Stimulated activated CD4-positive, alpha-beta T cell treated with anti-CD3 and anti-CD28 coated beads, TNF-alpha, amount 100 ng/mL, for 24 hours (primary cell): ENCODE results near the gene PACS2.

Experiments
- DNase-seq, 3 experiments: peaks; one replicate each; pipeline ENCODE4 v3.0.0-alpha.2; 2020; ENCODE audit warnings: low read depth in 3 of 3

Gene PACS2

GRCh38 chr14:105421723-105422615, 107.4 kb downstream of the PACS2 start:
- no peak for DNase-seq

- no peak for DNase-seq
These were observed 108.3 kb downstream of the PACS2 start for GRCh38 chr14:105422695-105423487.

- no peak for DNase-seq
These were observed 109.1 kb downstream of the PACS2 start for GRCh38 chr14:105423488-105424195.

GRCh38 chr14:105424861-105425260, 110.3 kb downstream of the PACS2 start:
- DNase-seq = no peak

DNA sequence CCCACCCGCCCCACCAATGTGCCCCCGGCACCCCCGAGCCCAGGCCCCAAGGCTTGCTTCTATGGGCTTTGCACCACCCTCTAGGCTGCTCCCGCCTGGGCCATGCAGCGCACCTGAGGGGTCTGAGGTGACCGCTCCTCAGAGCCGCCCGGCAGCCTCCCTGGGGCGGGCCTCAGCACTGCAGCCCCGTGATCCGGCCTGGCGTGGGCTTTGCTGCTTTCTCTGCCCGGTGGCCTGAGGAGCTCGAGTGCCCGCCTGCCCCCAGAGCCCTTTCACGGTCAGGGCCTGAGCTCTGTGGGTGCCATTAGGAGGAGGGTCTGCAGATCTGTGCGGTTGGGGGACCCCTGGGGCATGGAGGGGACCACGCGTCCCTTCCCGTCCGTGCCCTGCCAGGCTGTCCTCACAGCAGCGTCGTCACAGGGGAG, 111.3 kb downstream of the PACS2 start:
- DNase-seq = no peak

GRCh38 chr14:105426416-105427130, 112.0 kb downstream of the PACS2 start:
- DNase-seq = no peak

- no peak for DNase-seq
These were observed 112.9 kb downstream of the PACS2 start for GRCh38 chr14:105427412-105427811.

GRCh38 chr14:105427936-105428485, 113.5 kb downstream of the PACS2 start:
- no peak for DNase-seq

DNA sequence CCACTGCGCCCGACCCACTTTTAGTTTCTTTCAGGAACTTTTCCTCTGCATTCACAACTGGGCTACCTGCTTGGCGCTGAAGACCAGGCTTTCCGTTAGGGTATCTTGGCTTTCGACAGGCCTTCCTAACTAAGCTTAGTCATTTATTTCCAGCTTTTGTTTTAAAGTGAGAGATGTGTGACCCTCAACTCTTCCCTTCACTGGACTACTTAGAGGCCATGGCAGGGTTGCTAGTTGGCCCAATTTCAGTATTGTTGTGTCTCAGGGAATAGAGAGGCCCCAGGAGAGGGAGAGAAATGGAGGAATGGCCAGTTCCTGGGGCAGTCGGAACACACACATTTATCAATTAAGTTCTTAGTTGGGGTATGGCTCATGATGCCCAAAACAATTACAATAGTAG, 115.5 kb downstream of the PACS2 start:
- DNase-seq = no peak

DNA sequence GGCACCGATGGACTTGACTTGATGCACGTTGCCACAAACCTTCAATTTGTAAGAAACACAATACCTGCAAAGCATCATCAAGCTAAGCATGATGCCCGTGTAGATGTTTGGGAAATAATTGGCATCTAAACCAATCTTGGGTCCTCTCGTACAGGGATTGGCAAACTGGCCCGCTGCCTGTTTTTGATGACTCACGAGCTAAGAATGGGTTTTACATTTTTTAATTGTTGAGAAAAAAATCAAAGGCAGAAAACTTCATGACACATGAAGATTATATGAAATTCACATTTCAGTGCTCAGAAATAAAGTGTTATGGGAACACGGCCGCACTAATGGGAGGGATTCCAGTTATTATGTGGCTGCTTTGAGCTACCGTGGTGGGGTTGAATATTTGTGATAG, 116.0 kb downstream of the PACS2 start:
- no peak for DNase-seq

DNA sequence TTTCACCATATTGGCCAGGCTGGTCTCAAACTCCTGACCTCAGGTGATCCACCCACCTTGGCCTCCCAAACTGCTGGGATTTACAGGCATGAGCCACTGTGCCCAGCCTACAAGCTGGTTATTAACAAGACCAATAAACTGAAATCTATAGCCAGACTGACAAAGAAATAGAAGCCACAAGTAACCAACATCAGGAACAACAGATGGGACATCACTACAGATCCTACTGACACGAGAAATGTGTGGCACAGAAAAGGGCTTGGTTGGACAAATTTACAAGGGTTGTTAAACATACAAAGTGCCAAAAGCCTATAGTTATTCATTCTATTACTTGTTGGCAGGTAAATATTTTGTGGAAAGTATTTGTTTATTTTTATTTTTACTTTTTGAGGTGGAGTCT, 116.7 kb downstream of the PACS2 start:
- no peak for DNase-seq

DNA sequence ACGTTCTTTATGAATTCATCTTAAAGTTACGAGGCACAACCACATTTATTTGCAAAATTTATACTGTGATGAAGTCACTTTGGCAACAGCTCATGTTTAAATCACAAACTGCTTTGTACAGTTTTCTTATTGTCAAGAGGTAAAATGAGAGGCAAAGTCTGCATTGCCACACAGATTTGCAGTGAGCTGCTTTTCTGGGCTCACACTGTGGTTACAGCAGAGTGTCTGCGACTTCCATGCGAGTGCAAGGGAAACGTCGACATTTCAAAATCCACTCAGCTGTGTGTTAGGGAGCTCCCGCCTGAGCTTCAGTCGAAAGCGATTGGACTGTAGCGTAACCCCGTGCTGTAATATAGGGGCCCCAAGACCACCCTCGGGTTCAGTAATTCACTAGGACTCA, 118.1 kb downstream of the PACS2 start:
- DNase-seq = no peak

DNA sequence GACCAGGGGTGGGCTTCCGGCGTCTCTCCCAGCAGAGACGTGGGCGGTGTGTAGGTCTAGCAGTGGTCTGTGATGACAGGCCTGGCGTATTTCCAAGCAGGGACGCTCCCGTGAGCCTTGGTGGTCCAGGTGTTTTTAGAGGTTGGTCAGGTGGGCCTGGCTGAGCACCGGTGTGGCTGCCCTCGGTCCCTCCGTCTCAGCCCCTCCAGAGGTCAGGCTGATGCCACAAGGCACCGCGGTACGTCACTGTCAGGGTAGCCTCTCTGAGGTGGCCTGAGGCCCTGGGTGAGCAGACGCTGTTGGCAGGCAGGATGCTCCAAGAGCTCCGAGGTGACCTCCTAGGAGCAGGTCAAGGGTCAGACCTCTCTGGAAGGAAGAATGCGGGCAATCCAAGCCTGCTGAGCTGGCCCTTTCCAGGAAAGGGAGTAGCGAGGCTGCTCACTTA, 118.6 kb downstream of the PACS2 start:
- no peak for DNase-seq

DNA sequence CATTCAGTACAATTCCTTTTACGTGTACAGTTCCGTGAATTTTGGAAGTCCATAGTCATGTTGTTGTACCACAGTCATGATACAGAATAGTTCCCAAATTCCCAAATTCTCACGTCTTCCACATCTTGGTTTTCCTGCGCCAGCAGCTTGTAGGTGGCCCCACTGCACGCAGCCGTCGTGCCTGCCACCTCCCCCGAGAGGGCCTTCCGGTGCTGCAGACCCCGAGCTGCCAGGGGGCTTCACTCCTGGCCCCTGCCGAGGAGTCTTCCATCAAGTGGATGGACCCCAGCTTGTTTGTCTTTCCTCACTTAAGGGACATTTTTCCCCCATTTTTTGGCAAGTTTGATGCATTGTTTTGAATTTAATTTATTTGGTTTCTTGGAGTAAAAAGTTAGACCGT, 121.9 kb downstream of the PACS2 start:
- DNase-seq = no peak

DNA sequence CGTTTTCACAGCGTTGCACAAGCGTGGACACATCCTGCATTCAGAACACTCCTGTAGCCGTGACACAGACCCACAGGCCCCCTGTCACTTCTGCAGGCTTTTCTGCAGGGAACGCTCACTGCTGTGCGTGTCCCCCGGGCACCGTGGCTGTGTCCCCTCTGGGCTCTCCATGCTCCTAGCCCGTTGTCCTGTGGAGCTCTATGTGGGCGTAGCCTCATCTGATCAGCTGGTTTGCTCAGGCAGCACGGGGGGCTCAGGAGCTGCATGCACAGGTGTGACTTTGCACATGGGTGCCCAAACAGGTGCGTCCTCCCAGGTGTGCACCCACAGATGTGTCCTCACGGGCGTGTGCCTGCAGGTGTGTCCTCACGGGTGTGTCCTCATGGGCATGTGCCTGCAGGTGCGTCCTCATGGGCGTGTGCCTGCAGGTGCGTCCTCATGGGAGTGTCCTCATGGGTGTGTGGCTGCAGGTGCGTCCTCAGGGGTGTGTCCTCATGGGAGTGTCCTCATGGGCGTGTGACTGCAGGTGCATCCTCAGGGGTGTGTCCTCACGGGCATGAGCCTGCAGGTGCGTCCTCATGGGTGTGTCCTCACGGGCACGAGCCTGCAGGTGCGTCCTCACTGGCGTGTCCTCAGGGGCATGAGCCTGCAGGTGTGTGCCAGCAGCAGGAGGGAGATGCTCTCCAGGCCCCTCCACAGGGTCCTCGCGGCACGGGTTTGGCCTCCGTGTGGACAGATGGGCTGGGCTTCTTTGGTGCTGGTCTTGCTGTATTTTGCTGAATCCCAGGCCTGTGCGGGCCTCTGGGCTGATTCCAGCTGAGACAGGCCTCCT, 122.6 kb downstream of the PACS2 start:
- DNase-seq = no peak

GRCh38 chr14:105437723-105438500, 123.4 kb downstream of the PACS2 start:
- no peak for DNase-seq

DNA sequence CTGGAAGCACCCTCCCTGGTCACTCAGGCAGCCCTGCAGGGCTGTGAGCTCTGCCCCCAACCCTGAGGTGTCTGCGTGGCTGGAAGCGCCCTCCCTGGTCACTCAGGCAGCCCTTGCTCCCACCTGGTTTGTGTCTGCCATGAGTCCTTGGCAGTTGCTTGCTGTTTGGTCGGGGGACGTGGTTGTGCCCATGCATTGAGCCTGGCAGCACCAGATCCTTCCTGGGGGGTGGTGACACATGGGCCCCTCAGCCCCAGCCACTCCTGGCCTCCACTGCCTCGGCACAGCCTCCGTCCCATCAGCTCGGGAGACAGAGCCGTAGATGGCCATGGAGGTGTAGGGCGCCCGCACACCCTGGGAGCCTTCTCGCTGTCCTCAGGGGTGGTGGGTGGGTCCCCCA, 124.6 kb downstream of the PACS2 start:
- no peak for DNase-seq

- DNase-seq = no peak
These were observed 125.4 kb downstream of the PACS2 start for GRCh38 chr14:105439710-105440553.

GRCh38 chr14:105440554-105440900, 126.0 kb downstream of the PACS2 start:
- no peak for DNase-seq
